K562 (cell line): Measurements from ENCODE around the gene BEST2. TPM values are rescaled to one million over a fixed set of nuclear protein-coding genes. Genes with fewer than 3 reads are reported as not detected.

Source experiments
- ATAC-seq: fragments of 200-7000 bp; cut with Tn5 transposase; 3 replicates; pipeline ENCODE4 v1.9.1; 2020; ENCODE audit warnings: moderate library complexity
- BruUV-seq: library from RNA; stranded (reverse); fragments of 400-500 nt; replicated peaks from 2 replicates; lab custom pipeline; 2021; lab: Mats Ljungman, UMichigan
- CTCF ChIA-PET: fragments of 300-600 bp; formaldehyde crosslinking; extraction: SDS; loops from one replicate; lab custom pipeline; 2021; ENCODE audit warnings: low intra/inter-chr PET ratio; lab: Yijun Ruan, JAX
- POLR2A ChIA-PET: fragments of 300-600, 350-650 bp; sonication (Branson Sonifier 250); formaldehyde crosslinking; extraction: SDS; loops from one replicate; lab custom pipeline; 2021; ENCODE audit warnings: antibody characterized with exemption, inconsistent platforms; lab: Yijun Ruan, JAX
- DNase-seq, 4 experiments: peaks; one replicate each; pipeline versions ENCODE4 v3.0.0 to v3.0.0-alpha.2; 2011 to 2018; ENCODE audit warnings: low spot score in 3 of 4, mixed read lengths in 3 of 4; ENCODE audit errors: extremely low read depth in 1 of 4
- FAIRE-seq: peaks from 2 replicates; lab custom pipeline; 2011; peaks lifted over from hg19 to GRCh38; lab: Jason Lieb, UNC
- H2AFZ ChIP-seq: 2 replicates; pipeline ENCODE4 v1.6.0; 2011; ENCODE audit warnings: low read depth, low read length, control low read depth, inconsistent platforms
- H3K27ac ChIP-seq: fragments of 200-600 bp; 3 replicates; pipeline ENCODE4 v1.8.0; 2011; ENCODE audit warnings: low read depth, mild to moderate bottlenecking, control low read depth, inconsistent platforms, low read length, moderate library complexity, mixed read lengths; ENCODE audit errors: extremely low read depth
- H3K27me3 ChIP-seq, 2 experiments: fragments of 300-600 bp in 1 of 2; 2 replicates in 1 of 2; 3 replicates in 1 of 2; pipeline versions ENCODE4 v1.6.0 to v1.8.0; 2011; ENCODE audit warnings: inconsistent platforms in 2 of 2, low read length in 2 of 2, mild to moderate bottlenecking in 1 of 2, mixed read lengths in 1 of 2, moderate library complexity in 1 of 2; ENCODE audit not compliant: control insufficient read depth in 2 of 2, insufficient read depth in 2 of 2
- H3K36me3 ChIP-seq: fragments of 300-600 bp; 3 replicates; pipeline ENCODE4 v1.8.0; 2011; ENCODE audit warnings: mild to moderate bottlenecking, low read length, inconsistent platforms; ENCODE audit not compliant: control insufficient read depth, insufficient read depth
- H3K4me1 ChIP-seq, 2 experiments: fragments of 200-600 bp in 1 of 2; replicated peaks in 1 of 2; 2 replicates in 1 of 2; 3 replicates in 1 of 2; pipeline versions ENCODE4 v1.5.1 to v1.8.0; 2011; ENCODE audit warnings: inconsistent platforms in 2 of 2, low read length in 2 of 2, mild to moderate bottlenecking in 1 of 2, mixed read lengths in 1 of 2, moderate library complexity in 1 of 2; ENCODE audit not compliant: control insufficient read depth in 2 of 2, insufficient read depth in 2 of 2
- H3K4me2 ChIP-seq: 2 replicates; pipeline ENCODE4 v1.6.1; 2011; ENCODE audit warnings: low read length, control low read depth, inconsistent platforms, mixed read lengths; ENCODE audit not compliant: insufficient read depth
- H3K4me3 ChIP-seq: fragments of 200-600 bp; sonication (generic), shearing (Covaris generic); 2 replicates; pipeline ENCODE4 v1.5.1; 2016; ENCODE audit warnings: control low read depth, inconsistent platforms
- H3K79me2 ChIP-seq: fragments of 200-600 bp; 3 replicates; pipeline ENCODE4 v1.8.0; 2011; ENCODE audit warnings: low read length, inconsistent platforms; ENCODE audit not compliant: control insufficient read depth, insufficient read depth
- H3K9ac ChIP-seq, 2 experiments: 2 replicates each; pipeline versions ENCODE4 v1.6.0 to v1.6.1; 2011; ENCODE audit warnings: low read depth in 2 of 2, low read length in 2 of 2, control low read depth in 1 of 2, inconsistent platforms in 1 of 2, mild to moderate bottlenecking in 1 of 2, mixed read lengths in 1 of 2; ENCODE audit not compliant: insufficient read depth in 1 of 2
- H3K9me1 ChIP-seq: one replicate; pipeline ENCODE4 v1.6.0; 2011; ENCODE audit warnings: inconsistent platforms, mild to moderate bottlenecking, low read length, moderate library complexity; ENCODE audit not compliant: control insufficient read depth, insufficient read depth
- H3K9me3 ChIP-seq: replicated peaks from 2 replicates; pipeline ENCODE4 v1.5.1; 2011; ENCODE audit warnings: low read depth, low read length, inconsistent platforms; ENCODE audit not compliant: control insufficient read depth, insufficient read depth
- H4K20me1 ChIP-seq: replicated peaks from 2 replicates; pipeline ENCODE4 v1.6.1; 2011; ENCODE audit warnings: low read length, inconsistent platforms, mixed read lengths; ENCODE audit not compliant: control insufficient read depth, insufficient read depth
- GATAD2A ChIP-seq: fragments of 450-650 bp; IDR thresholded peaks from 2 replicates; pipeline ENCODE4 v1.6.1; 2017
- MCM3 ChIP-seq: fragments of 450-650 bp; IDR thresholded peaks from 2 replicates; pipeline ENCODE4 v1.6.1; 2016
- ZNF121 ChIP-seq: sonication (generic); formaldehyde crosslinking; conservative IDR thresholded peaks from 2 replicates; pipeline ENCODE4 v1.8.0; 2022; ENCODE audit warnings: missing genetic modification reagents
- ZNF174 ChIP-seq: fragments of 250-450 bp; sonication (Bioruptor Pico); IDR thresholded peaks from 2 replicates; pipeline ENCODE4 v1.4.0; 2020; ENCODE audit warnings: mild to moderate bottlenecking
- WGBS: fragments of 100-300 bp; shearing (Covaris generic); methylation state at CpG from one replicate; pipeline ENCODE4 v1.1.6; 2016; ENCODE audit warnings: low coverage, mixed read lengths; ENCODE audit not compliant: insufficient coverage; ENCODE audit errors: missing lambda C conversion rate; 5-methylcytosine and 5-hydroxymethylcytosine counted together
- in situ Hi-C: fragments of 300-500 bp; cut with MboI; formaldehyde crosslinking; loops from 4 replicates; pipeline ENCODE4 v1.15.0; 2018; ENCODE audit warnings: inconsistent platforms, mixed read lengths
- intact Hi-C: fragments of 100-400 bp; cut with micrococcal nuclease; formaldehyde crosslinking; loops from 2 replicates; pipeline ENCODE4 v1.14.2; 2022
- polyA plus RNA-seq, 8 experiments: library from polyadenylated mRNA; depleted of rRNA in 4 of 8; stranded (reverse) in 5 of 8; unstranded in 3 of 8; fragments of >200 nt; fragmentation: Nextera tagmentation in 2 of 8; fragmentation: Illumina TruSeq in 1 of 8; extraction: Ambion mirVana in 2 of 8; extraction: Trizol in 1 of 8; gene quantifications; 2 replicates each; pipeline versions ENCODE4 v1.2.1 to v1.2.3, GENCODE V29; 2011 to 2014; ENCODE audit warnings: inconsistent platforms in 1 of 8, missing spikeins in 1 of 8
- total RNA-seq, 7 experiments: library from RNA; depleted of rRNA in 6 of 7; stranded (reverse); fragments of >200 nt in 6 of 7; fragmentation: Illumina TruSeq in 2 of 7; extraction: Trizol in 2 of 7; gene quantifications; 2 replicates each; pipeline versions ENCODE4 v1.2.1 to v1.2.3, GENCODE V29; 2011 to 2021; ENCODE audit warnings: low replicate concordance in 1 of 7
- TF ChIP-seq, protein P1 (sequence below): fragments of 250-450 bp; sonication (Bioruptor Pico); IDR thresholded peaks from 2 replicates; pipeline ENCODE4 v1.8.0; 2021; ENCODE audit warnings: mild to moderate bottlenecking, moderate library complexity
- TF ChIP-seq, protein P2 (sequence below): fragments of 450-650 bp; IDR thresholded peaks from one replicate; pipeline ENCODE4 v1.6.1; 2018; ENCODE audit warnings: mild to moderate bottlenecking, moderate library complexity; ENCODE audit not compliant: partially characterized antibody
- TF ChIP-seq, protein P3 (sequence below): fragments of 450-650 bp; IDR thresholded peaks from 2 replicates; pipeline ENCODE4 v1.6.1; 2016; ENCODE audit warnings: low read depth

BEST2 gene
- total and polyA plus RNA-seq, 9 of the 15 experiments (the other 6 are each of a cell fraction or from before 2014, with no cell fraction given) = not detected

DNA sequence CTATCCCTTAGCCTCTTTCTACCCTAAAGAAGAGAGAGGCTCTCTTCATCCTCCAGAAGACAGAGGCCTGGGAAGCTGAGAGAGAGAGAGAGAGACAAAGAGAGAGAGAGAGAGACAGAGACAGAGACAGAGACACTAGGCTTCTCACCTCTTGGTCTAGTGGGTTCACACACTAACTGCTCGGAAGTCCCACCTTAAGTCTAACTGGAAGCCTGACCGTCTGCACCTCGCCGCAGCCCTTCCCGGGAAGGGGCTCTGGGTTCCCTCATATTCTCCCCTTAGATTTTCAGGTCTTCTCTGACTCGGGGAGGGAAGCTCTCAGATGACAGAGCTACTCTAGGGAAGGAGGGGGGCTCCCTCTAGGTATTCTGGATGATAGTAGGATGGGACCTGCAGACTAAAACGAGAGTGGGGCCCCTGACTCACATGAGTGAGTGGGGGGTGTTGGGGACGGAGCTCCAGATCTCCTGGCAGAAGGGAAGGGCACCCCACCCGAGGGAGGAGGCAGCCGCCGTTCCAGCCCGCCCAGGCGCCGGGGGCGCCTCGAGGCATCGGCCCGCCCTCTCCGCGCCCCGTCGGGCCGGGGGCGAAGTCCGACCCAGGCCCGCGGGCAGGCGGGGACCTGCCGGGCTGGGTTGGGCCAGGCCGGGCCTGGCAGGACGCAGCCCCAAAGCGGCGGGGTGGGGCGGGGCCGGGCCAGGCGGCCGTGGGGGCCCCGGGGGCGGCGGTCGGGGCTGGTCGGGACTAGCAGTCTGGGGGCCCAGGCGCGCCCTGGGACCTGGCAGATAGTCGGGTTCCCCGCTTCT, 37.7 kb downstream of the BEST2 start (continued):
- TF ChIP-seq ZNF174 (CRISPR knock-in tag) (no peak), ZNF121 (CRISPR knock-in tag) (no peak), MCM3 (no peak)
- TF ChIP-seq, protein P1, sequence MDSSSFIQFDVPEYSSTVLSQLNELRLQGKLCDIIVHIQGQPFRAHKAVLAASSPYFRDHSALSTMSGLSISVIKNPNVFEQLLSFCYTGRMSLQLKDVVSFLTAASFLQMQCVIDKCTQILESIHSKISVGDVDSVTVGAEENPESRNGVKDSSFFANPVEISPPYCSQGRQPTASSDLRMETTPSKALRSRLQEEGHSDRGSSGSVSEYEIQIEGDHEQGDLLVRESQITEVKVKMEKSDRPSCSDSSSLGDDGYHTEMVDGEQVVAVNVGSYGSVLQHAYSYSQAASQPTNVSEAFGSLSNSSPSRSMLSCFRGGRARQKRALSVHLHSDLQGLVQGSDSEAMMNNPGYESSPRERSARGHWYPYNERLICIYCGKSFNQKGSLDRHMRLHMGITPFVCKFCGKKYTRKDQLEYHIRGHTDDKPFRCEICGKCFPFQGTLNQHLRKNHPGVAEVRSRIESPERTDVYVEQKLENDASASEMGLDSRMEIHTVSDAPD = no peak

DNA sequence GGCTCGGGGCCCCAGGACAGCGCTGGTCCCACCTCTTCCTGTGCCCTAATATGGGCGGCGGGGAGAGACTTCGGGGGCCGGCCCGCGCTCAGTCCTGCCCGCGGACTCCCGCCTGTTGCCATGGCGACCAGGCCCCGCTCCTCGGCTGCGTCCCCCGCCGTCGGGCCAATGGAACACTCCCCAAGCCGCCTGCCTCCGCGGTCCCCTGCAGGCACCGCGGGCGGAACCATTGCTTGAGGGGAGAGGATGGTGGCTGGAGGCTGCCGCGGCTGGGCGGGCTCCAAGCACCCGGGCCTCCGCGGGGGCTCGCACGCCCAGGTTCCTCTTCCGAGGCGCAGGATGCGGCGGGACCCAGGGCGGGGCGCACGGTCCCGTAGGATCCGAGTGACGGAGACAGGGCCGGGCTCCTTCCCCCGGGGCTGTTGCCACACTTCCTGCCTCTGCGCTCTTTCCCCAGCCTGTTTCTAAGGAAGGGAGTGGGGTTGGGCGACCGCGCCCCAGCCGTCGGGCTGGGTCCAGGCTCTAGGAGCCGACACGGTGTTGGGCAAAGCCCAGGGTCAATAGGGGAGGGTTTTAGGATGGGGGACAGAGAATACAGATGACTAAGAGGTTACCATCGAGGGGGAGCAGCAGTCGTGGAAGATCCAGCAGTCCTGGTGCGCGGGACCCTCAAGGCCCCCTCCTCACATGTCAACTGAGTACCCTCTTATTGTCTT, 38.5 kb downstream of the BEST2 start:
- no peaks in the 10 kb centered on the region for H3K27me3 ChIP-seq
- ATAC-seq = peak; percentile 70
- peak overlapping the region; percentile 89 for H3K27ac ChIP-seq
- peaks cover 36% of the 10 kb centered on the region for H3K79me2 ChIP-seq
- DNase-seq = peak; percentile 88 to 97 (median 92)
- ChIA-PET POLR2A (interaction anchor here (0.7 to 3.5 kb wide), 7 partner anchors 8 to 179 kb away, joined by 3 to 39 read pairs (median 4); partner anchors contain the start of genes BEST2, GCDH, ZNF490 and ZNF791), CTCF (no interaction called here)
- H4K20me1 ChIP-seq = peaks cover 13% of the 10 kb centered on the region; the same call in 1 of the 2 replicates
- no peaks in the 10 kb centered on the region for H3K9me3 ChIP-seq
- H3K9me1 ChIP-seq = no peaks in the 10 kb centered on the region
- BruUV-seq = no TSS peak
- H3K4me3 ChIP-seq = peak overlapping the region; percentile 83
- peak overlapping the region; percentile 96 for H3K4me2 ChIP-seq
- peak overlapping the region; percentile 58 for H2AFZ ChIP-seq
- peaks cover 46 to 82% of the 10 kb centered on the region in 2 experiments for H3K4me1 ChIP-seq
- in situ Hi-C loops = no loop called here
- FAIRE-seq = peak; percentile 42
- 1% methylated on average over 48 of the region's 56 CpGs for WGBS
- intact Hi-C loops = loop anchor here (10.0 kb wide), 1 partner anchor 225 kb away; no protein-coding TSS in a partner anchor
- H3K9ac ChIP-seq = peak overlapping the region; percentile 60 to 87
- H3K36me3 ChIP-seq = no peaks in the 10 kb centered on the region
- TF ChIP-seq, protein P2, sequence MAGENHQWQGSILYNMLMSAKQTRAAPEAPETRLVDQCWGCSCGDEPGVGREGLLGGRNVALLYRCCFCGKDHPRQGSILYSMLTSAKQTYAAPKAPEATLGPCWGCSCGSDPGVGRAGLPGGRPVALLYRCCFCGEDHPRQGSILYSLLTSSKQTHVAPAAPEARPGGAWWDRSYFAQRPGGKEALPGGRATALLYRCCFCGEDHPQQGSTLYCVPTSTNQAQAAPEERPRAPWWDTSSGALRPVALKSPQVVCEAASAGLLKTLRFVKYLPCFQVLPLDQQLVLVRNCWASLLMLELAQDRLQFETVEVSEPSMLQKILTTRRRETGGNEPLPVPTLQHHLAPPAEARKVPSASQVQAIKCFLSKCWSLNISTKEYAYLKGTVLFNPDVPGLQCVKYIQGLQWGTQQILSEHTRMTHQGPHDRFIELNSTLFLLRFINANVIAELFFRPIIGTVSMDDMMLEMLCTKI = no peak
- TF ChIP-seq, protein P3, sequence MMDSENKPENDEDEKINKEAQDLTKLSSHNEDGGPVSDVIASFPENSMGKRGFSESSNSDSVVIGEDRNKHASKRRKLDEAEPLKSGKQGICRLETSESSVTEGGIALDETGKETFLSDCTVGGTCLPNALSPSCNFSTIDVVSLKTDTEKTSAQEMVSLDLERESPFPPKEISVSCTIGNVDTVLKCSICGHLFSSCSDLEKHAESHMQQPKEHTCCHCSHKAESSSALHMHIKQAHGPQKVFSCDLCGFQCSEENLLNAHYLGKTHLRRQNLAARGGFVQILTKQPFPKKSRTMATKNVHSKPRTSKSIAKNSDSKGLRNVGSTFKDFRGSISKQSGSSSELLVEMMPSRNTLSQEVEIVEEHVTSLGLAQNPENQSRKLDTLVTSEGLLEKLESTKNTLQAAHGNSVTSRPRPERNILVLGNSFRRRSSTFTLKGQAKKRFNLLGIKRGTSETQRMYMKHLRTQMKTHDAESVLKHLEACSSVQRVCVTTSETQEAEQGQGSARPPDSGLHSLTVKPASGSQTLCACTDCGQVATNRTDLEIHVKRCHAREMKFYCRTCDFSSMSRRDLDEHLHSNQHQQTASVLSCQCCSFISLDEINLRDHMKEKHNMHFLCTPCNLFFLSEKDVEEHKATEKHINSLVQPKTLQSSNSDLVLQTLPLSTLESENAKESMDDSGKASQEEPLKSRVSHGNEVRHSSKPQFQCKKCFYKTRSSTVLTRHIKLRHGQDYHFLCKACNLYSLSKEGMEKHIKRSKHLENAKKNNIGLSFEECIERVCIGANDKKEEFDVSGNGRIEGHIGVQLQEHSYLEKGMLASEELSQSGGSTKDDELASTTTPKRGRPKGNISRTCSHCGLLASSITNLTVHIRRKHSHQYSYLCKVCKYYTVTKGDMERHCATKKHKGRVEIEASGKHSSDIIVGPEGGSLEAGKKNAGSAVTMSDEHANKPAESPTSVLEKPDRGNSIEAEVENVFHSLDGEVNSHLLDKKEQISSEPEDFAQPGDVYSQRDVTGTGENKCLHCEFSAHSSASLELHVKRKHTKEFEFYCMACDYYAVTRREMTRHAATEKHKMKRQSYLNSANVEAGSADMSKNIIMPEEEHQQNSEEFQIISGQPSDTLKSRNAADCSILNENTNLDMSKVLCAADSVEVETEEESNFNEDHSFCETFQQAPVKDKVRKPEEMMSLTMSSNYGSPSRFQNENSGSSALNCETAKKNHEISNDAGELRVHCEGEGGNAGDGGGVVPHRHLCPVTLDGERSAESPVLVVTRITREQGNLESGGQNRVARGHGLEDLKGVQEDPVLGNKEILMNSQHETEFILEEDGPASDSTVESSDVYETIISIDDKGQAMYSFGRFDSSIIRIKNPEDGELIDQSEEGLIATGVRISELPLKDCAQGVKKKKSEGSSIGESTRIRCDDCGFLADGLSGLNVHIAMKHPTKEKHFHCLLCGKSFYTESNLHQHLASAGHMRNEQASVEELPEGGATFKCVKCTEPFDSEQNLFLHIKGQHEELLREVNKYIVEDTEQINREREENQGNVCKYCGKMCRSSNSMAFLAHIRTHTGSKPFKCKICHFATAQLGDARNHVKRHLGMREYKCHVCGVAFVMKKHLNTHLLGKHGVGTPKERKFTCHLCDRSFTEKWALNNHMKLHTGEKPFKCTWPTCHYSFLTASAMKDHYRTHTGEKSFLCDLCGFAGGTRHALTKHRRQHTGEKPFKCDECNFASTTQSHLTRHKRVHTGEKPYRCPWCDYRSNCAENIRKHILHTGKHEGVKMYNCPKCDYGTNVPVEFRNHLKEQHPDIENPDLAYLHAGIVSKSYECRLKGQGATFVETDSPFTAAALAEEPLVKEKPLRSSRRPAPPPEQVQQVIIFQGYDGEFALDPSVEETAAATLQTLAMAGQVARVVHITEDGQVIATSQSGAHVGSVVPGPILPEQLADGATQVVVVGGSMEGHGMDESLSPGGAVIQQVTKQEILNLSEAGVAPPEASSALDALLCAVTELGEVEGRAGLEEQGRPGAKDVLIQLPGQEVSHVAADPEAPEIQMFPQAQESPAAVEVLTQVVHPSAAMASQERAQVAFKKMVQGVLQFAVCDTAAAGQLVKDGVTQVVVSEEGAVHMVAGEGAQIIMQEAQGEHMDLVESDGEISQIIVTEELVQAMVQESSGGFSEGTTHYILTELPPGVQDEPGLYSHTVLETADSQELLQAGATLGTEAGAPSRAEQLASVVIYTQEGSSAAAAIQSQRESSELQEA = no peak
- no peak for TF ChIP-seq GATAD2A
